ENCODE measurements around the gene NELFCD.

NELFCD gene

GRCh38 chr20:59028812-59029211, 47.8 kb downstream of the NELFCD start:
- ChIA-PET CTCF (interaction anchor here (0.9 to 1.0 kb wide), 2 partner anchors 8 to 159 kb away, joined by 3 to 4 read pairs; no protein-coding TSS in a partner anchor), POLR2A (no interaction called here)
- DNase-seq (ENCODE audit: extremely low spot score) = no peak
- TF ChIP-seq, protein P1, sequence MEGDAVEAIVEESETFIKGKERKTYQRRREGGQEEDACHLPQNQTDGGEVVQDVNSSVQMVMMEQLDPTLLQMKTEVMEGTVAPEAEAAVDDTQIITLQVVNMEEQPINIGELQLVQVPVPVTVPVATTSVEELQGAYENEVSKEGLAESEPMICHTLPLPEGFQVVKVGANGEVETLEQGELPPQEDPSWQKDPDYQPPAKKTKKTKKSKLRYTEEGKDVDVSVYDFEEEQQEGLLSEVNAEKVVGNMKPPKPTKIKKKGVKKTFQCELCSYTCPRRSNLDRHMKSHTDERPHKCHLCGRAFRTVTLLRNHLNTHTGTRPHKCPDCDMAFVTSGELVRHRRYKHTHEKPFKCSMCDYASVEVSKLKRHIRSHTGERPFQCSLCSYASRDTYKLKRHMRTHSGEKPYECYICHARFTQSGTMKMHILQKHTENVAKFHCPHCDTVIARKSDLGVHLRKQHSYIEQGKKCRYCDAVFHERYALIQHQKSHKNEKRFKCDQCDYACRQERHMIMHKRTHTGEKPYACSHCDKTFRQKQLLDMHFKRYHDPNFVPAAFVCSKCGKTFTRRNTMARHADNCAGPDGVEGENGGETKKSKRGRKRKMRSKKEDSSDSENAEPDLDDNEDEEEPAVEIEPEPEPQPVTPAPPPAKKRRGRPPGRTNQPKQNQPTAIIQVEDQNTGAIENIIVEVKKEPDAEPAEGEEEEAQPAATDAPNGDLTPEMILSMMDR (IDR thresholded peaks at IDR 0.05; ENCODE audit: control extremely low read depth, extremely low read depth, low read depth, missing control alignments) = no peak

DNA sequence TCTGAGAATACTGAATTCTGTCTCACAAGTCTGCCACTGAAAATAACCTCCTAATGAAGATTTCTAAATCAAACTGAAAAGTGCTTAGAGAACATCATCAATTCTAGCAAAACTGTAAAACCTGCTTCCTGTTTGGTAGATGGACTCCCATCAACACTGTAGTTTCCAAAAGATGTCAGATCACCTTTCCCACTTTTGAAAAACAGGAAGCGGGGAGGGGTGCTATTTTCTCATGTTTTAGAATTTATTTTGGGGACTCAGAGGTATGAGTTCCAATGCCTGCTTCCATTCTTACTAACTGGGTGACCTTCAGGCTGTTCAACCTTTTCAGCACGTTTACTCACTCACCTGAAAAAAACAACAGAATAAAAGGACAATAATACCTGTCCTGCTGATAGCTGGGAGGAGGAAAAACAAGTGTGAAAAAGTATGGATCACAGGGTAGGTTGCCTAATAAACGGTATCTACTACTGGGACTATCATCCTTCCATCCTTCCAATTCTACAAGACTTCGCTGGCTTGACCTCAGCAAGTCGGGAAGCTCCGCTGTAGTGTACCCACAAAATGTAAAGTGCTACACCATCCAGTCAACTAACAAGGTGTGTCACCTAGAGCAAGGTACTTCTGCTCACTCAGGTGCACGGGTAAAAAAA, 50.0 kb downstream of the NELFCD start:
- TF ChIP-seq, protein P1 (IDR thresholded peaks at IDR 0.05; ENCODE audit: control extremely low read depth, extremely low read depth, low read depth, missing control alignments) = no peak
- DNase-seq (ENCODE audit: extremely low spot score) = no peak
- POLR2A ChIA-PET = interaction anchor here (1.7 kb wide), 1 partner anchor 142 kb away, joined by 11 read pairs; no protein-coding TSS in a partner anchor
- CTCF ChIA-PET = interaction anchor here (1.0 to 2.2 kb wide), 6 partner anchors 10 to 145 kb away, joined by 3 to 10 read pairs (median 5); no protein-coding TSS in a partner anchor

DNA sequence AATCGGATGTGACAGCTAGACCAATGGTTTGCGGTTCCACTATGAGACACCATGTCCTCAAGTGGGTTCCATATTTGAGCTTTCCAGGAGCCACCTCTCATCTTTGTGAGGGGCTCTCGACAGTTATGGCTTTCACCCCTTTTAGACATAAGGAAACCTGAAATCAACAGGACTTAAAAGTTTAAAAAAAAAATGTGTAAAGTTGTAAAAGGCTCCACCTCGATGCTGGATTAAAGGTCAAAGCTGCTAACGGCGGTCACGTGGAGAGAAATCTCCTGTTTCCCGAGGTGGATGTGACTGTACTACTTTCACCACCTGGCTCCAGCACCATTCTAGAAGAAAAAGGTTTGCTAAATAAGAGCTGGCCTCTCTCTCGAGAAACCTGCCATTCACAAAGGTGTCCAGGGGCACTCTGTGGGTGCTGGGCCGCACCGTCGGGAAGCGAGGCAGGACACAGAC, 50.5 kb downstream of the NELFCD start:
- CTCF ChIA-PET = interaction anchor here (1.0 to 2.2 kb wide), 6 partner anchors 9 to 145 kb away, joined by 3 to 10 read pairs (median 5); no protein-coding TSS in a partner anchor
- POLR2A ChIA-PET = interaction anchor here (1.0 to 1.7 kb wide), 4 partner anchors 14 to 142 kb away, joined by 3 to 11 read pairs (median 8); no protein-coding TSS in a partner anchor
- TF ChIP-seq, protein P1 (IDR thresholded peaks at IDR 0.05; ENCODE audit: control extremely low read depth, extremely low read depth, low read depth, missing control alignments) = no peak
- no peak for DNase-seq (ENCODE audit: extremely low spot score)

- POLR2A ChIA-PET = interaction anchor here (0.7 to 1.7 kb wide), 13 partner anchors 8 to 146 kb away, joined by 3 to 11 read pairs (median 3); partner anchors contain the start of gene PRELID3B
These were observed 51.1 kb downstream of the NELFCD start, which contains the start of gene ATP5F1E for GRCh38 chr20:59032023-59032712. TSS of gene ATP5F1E (minus strand) at chr20:59032335. CDS start at chr20:59032251, 84 bp downstream.

GRCh38 chr20:59032713-59033059, 51.6 kb downstream of the NELFCD start:
- TF ChIP-seq, protein P1 (IDR thresholded peaks at IDR 0.05; ENCODE audit: control extremely low read depth, extremely low read depth, low read depth, missing control alignments) = no peak
- DNase-seq (ENCODE audit: extremely low spot score) = no peak
- ChIA-PET POLR2A (interaction anchor here (0.9 to 1.7 kb wide), 11 partner anchors 8 to 146 kb away, joined by 3 to 11 read pairs (median 3); partner anchors contain the start of gene PRELID3B), CTCF (interaction anchor here (1.0 to 2.2 kb wide), 8 partner anchors 10 to 382 kb away, joined by 3 to 10 read pairs (median 4); partner anchors contain the start of genes PRELID3B and STX16)

More at GRCh38 chr20:59032023-59032712, 51.1 kb downstream of the NELFCD start, which contains the start of gene ATP5F1E:
- TF ChIP-seq, protein P1 (IDR thresholded peaks at IDR 0.05; ENCODE audit: control extremely low read depth, extremely low read depth, low read depth, missing control alignments) = no peak
- peak; percentile 98 for DNase-seq (ENCODE audit: extremely low spot score)
- CTCF ChIA-PET = interaction anchor here (1.0 to 2.2 kb wide), 12 partner anchors 9 to 381 kb away, joined by 3 to 10 read pairs (median 4); partner anchors contain the start of genes PRELID3B and STX16

DNA sequence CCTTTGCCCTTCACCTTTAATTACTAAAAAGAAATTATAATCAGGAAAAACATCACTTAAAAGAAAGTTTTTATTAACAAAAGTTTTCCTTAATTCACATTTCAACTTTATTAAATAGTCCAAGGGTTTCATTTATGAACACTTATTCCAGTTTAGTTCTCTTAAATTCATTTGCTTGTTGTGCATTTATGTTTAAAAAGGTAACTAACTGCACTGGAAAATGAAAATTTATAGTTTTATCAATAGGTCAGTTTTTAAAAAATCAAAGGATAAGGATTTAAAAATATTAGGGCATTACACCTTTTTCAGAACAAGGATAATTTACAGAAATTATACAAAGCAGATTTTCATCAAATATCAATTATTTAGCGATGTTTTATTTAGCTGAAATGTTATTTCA, 52.0 kb downstream of the NELFCD start:
- ChIA-PET POLR2A (no interaction called here), CTCF (interaction anchor here (1.0 to 2.0 kb wide), 7 partner anchors 10 to 382 kb away, joined by 3 to 9 read pairs (median 3); partner anchors contain the start of genes PRELID3B and STX16)
- DNase-seq (ENCODE audit: extremely low spot score) = no peak
- TF ChIP-seq, protein P1 (IDR thresholded peaks at IDR 0.05; ENCODE audit: control extremely low read depth, extremely low read depth, low read depth, missing control alignments) = no peak

Measured in GM10248 (cell line).